Measurements from ENCODE around the gene PRKCH.

The PRKCH gene

DNA sequence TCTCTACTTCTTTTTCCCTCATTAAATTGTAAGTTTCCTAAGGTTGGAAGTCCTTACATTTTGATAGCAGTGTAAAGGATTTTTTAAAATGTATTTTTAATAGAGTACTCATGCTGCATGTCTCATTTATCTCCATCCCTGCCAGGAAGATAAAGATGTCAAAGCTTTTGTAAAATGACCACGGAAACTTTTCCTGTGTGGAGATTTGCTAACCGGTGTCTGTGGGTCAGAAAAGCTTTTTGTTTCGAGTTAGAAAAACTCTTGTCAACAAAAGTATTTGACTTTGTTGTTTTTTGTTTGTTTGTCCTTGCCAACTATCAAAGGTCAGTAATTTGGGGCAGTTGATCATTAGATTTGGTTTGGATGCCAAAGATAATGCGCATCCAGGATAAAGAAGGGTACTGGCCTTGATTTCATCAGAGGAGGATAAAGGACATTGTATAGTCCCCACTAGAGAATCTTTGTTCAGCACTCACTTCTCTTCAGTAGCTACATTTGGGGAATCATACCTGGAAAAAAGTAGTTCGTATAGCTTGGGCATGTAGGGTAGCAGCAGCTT, 217.2 kb downstream of the PRKCH start:
- no peaks in the 10 kb centered on the region for H3K36me3 ChIP-seq (ENCODE audit: control insufficient read depth in 1 of 2, insufficient read depth in 2 of 2, low read length in 2 of 2)
- no peaks in the 10 kb centered on the region for H3K27me3 ChIP-seq (ENCODE audit: low read depth, low read length)
- H3K9me3 ChIP-seq (ENCODE audit: control insufficient read depth in 1 of 2, low read length in 2 of 2): no peaks in the 10 kb centered on the region
- no peak overlapping the region for H3K4me3 ChIP-seq (ENCODE audit: low read depth in 1 of 2, low read length in 2 of 2)
- peak overlapping the region; percentile 7 for H3K27ac ChIP-seq (ENCODE audit: low read length)
- H3K4me1 ChIP-seq (ENCODE audit: control insufficient read depth in 1 of 2, insufficient read depth in 2 of 2, low read length in 2 of 2): peaks cover 5 to 15% of the 10 kb centered on the region in 2 donors

DNA sequence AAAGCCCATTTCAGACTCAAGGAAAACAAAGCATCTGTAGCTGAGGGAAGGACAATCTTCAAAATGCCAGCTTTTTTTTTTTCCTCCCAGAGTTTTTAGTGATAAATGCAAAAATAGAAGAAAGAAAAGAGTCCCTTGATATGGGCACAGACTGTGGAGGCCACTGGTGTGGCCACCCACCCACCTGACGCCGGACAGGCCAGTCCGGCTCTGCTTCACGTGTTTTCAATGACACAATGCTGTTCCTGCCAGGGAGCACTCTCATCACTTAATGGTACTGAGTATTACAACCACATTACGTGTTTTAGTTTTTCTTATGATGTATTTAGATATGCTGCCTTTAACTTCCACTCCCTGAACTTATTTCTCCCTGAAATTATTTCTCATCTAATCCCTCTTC, 218.3 kb downstream of the PRKCH start:
- Histone ChIP-seq H3K27ac (ENCODE audit: low read length) (no peak overlapping the region), H3K9me3 (ENCODE audit: control insufficient read depth in 1 of 2, low read length in 2 of 2) (no peaks in the 10 kb centered on the region), H3K4me1 (ENCODE audit: control insufficient read depth in 1 of 2, insufficient read depth in 2 of 2, low read length in 2 of 2) (peaks cover 8 to 15% of the 10 kb centered on the region in 2 donors), H3K27me3 (ENCODE audit: low read depth, low read length) (no peaks in the 10 kb centered on the region), H3K36me3 (ENCODE audit: control insufficient read depth in 1 of 2, insufficient read depth in 2 of 2, low read length in 2 of 2) (no peaks in the 10 kb centered on the region), H3K4me3 (ENCODE audit: low read depth in 1 of 2, low read length in 2 of 2) (no peak overlapping the region)

- Histone ChIP-seq H3K4me1 (ENCODE audit: control insufficient read depth in 1 of 2, insufficient read depth in 2 of 2, low read length in 2 of 2) (peaks cover 8 to 19% of the 10 kb centered on the region in 2 donors), H3K27me3 (ENCODE audit: low read depth, low read length) (no peaks in the 10 kb centered on the region), H3K9me3 (ENCODE audit: control insufficient read depth in 1 of 2, low read length in 2 of 2) (no peaks in the 10 kb centered on the region), H3K27ac (ENCODE audit: low read length) (no peak overlapping the region), H3K36me3 (ENCODE audit: control insufficient read depth in 1 of 2, insufficient read depth in 2 of 2, low read length in 2 of 2) (no peaks in the 10 kb centered on the region), H3K4me3 (ENCODE audit: low read depth in 1 of 2, low read length in 2 of 2) (no peak overlapping the region)
Observed at GRCh38 chr14:61540931-61541330, 219.6 kb downstream of the PRKCH start.

GRCh38 chr14:61542848-61543790, 221.7 kb downstream of the PRKCH start:
- no peaks in the 10 kb centered on the region for H3K36me3 ChIP-seq (ENCODE audit: control insufficient read depth in 1 of 2, insufficient read depth in 2 of 2, low read length in 2 of 2)
- H3K27me3 ChIP-seq (ENCODE audit: low read depth, low read length): no peaks in the 10 kb centered on the region
- peak overlapping the region; percentile 67 for H3K27ac ChIP-seq (ENCODE audit: low read length)
- peaks cover 8 to 15% of the 10 kb centered on the region in 2 donors for H3K4me1 ChIP-seq (ENCODE audit: control insufficient read depth in 1 of 2, insufficient read depth in 2 of 2, low read length in 2 of 2)
- no peaks in the 10 kb centered on the region for H3K9me3 ChIP-seq (ENCODE audit: control insufficient read depth in 1 of 2, low read length in 2 of 2)
- H3K4me3 ChIP-seq (ENCODE audit: low read depth in 1 of 2, low read length in 2 of 2): no peak overlapping the region

GRCh38 chr14:61543946-61544345, 222.6 kb downstream of the PRKCH start:
- Histone ChIP-seq H3K4me1 (ENCODE audit: control insufficient read depth in 1 of 2, insufficient read depth in 2 of 2, low read length in 2 of 2) (peaks cover 8 to 15% of the 10 kb centered on the region in 2 donors), H3K27ac (ENCODE audit: low read length) (peak overlapping the region; percentile 45), H3K4me3 (ENCODE audit: low read depth in 1 of 2, low read length in 2 of 2) (no peak overlapping the region)

GRCh38 chr14:61544448-61545330, 223.3 kb downstream of the PRKCH start:
- Histone ChIP-seq H3K36me3 (ENCODE audit: control insufficient read depth in 1 of 2, insufficient read depth in 2 of 2, low read length in 2 of 2) (no peaks in the 10 kb centered on the region), H3K4me3 (ENCODE audit: low read depth in 1 of 2, low read length in 2 of 2) (no peak overlapping the region), H3K27ac (ENCODE audit: low read length) (peak overlapping the region; percentile 45), H3K9me3 (ENCODE audit: control insufficient read depth in 1 of 2, low read length in 2 of 2) (no peaks in the 10 kb centered on the region), H3K4me1 (ENCODE audit: control insufficient read depth in 1 of 2, insufficient read depth in 2 of 2, low read length in 2 of 2) (peaks cover 8 to 15% of the 10 kb centered on the region in 2 donors), H3K27me3 (ENCODE audit: low read depth, low read length) (no peaks in the 10 kb centered on the region)

More at GRCh38 chr14:61543946-61544345, 222.6 kb downstream of the PRKCH start:
- Histone ChIP-seq H3K27me3 (ENCODE audit: low read depth, low read length) (no peaks in the 10 kb centered on the region), H3K9me3 (ENCODE audit: control insufficient read depth in 1 of 2, low read length in 2 of 2) (no peaks in the 10 kb centered on the region), H3K36me3 (ENCODE audit: control insufficient read depth in 1 of 2, insufficient read depth in 2 of 2, low read length in 2 of 2) (no peaks in the 10 kb centered on the region)

DNA sequence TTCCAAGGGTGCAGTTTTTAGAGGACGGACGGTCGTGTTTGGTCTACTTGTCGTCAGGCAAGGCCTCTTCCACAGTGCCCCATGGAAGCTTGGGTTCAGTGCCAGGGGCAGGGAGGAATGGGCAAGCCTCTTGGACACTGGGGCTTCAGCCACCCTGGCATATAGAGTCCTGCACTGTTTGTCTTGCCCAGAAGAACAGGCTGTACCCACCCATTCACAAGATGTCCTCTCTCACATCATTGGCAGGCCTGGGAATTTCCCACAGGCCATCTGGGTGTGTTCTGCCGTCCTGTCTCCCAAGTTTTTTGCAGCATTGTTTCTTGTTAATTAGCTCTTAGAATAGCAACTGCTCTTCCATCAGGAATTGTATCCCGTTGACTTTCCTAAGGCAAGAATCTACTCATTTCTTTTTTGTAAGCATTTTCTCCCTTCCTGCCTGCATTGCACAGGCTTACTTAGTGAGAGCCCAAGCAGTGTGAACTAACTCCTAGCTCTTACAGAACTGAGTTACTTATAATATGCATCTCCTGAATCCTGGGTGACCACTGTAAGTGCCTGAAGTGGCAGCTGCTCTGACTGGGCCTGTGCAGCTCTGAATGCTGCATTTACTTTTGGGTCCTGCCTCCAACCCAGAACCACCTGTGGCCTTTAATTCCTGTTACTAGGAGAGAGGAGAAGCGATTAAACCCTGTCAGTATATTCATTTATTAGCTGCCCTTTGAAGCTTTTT, 224.5 kb downstream of the PRKCH start:
- H3K36me3 ChIP-seq (ENCODE audit: control insufficient read depth in 1 of 2, insufficient read depth in 2 of 2, low read length in 2 of 2): no peaks in the 10 kb centered on the region
- no peaks in the 10 kb centered on the region for H3K9me3 ChIP-seq (ENCODE audit: control insufficient read depth in 1 of 2, low read length in 2 of 2)
- H3K4me1 ChIP-seq (ENCODE audit: control insufficient read depth in 1 of 2, insufficient read depth in 2 of 2, low read length in 2 of 2): peaks cover 8 to 15% of the 10 kb centered on the region in 2 donors
- no peak overlapping the region for H3K4me3 ChIP-seq (ENCODE audit: low read depth in 1 of 2, low read length in 2 of 2)
- H3K27ac ChIP-seq (ENCODE audit: low read length): no peak overlapping the region
- no peaks in the 10 kb centered on the region for H3K27me3 ChIP-seq (ENCODE audit: low read depth, low read length)

DNA sequence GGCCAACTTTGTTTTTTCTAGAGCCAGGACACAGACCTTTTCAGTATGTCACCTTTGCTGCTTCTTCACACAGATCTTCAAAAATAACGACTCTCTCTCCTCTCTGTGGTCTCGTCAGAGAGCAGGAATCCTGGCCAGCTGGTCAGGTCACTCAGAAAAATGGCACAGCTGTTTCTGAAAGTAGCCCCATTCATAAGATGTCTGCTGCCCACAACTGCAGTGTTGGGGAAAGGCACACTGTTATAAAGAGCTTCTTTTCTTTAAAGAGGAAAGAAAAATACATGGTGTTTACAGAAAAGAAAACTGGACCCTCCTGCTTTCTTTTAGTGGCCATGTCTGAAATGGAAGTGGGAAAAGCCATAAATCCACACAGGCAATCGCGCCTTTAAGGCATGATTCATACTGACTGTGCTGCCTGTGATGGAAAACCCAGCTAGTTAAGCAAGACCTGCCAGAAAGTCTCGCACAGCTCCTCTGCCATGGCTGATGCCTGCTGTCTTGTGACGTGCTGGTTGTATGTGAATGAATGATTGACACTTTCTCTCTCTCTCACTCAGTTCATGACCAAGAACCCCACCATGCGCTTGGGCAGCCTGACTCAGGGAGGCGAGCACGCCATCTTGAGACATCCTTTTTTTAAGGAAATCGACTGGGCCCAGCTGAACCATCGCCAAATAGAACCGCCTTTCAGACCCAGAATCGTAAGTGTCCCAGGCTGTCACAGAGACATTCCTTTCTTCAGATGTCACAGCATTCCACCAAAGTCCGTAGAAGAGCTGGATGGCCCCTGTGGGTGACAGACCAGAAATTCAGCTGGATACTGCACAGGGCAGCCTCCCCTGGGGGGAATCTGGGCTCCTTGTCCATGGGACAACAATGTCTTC, 226.0 kb downstream of the PRKCH start:
- Histone ChIP-seq H3K4me1 (ENCODE audit: control insufficient read depth in 1 of 2, insufficient read depth in 2 of 2, low read length in 2 of 2) (peaks cover 8 to 19% of the 10 kb centered on the region in 2 donors), H3K27ac (ENCODE audit: low read length) (no peak overlapping the region), H3K36me3 (ENCODE audit: control insufficient read depth in 1 of 2, insufficient read depth in 2 of 2, low read length in 2 of 2) (no peaks in the 10 kb centered on the region), H3K9me3 (ENCODE audit: control insufficient read depth in 1 of 2, low read length in 2 of 2) (no peaks in the 10 kb centered on the region), H3K4me3 (ENCODE audit: low read depth in 1 of 2, low read length in 2 of 2) (no peak overlapping the region), H3K27me3 (ENCODE audit: low read depth, low read length) (no peaks in the 10 kb centered on the region)

GRCh38 chr14:61549425-61549824, 228.0 kb downstream of the PRKCH start:
- no peaks in the 10 kb centered on the region for H3K27me3 ChIP-seq (ENCODE audit: low read depth, low read length)
- peaks cover 0 to 17% of the 10 kb centered on the region in 2 donors for H3K4me1 ChIP-seq (ENCODE audit: control insufficient read depth in 1 of 2, insufficient read depth in 2 of 2, low read length in 2 of 2)
- H3K27ac ChIP-seq (ENCODE audit: low read length): no peak overlapping the region
- H3K4me3 ChIP-seq (ENCODE audit: low read depth in 1 of 2, low read length in 2 of 2): no peak overlapping the region
- H3K36me3 ChIP-seq (ENCODE audit: control insufficient read depth in 1 of 2, insufficient read depth in 2 of 2, low read length in 2 of 2): no peaks in the 10 kb centered on the region
- H3K9me3 ChIP-seq (ENCODE audit: control insufficient read depth in 1 of 2, low read length in 2 of 2): no peaks in the 10 kb centered on the region

DNA sequence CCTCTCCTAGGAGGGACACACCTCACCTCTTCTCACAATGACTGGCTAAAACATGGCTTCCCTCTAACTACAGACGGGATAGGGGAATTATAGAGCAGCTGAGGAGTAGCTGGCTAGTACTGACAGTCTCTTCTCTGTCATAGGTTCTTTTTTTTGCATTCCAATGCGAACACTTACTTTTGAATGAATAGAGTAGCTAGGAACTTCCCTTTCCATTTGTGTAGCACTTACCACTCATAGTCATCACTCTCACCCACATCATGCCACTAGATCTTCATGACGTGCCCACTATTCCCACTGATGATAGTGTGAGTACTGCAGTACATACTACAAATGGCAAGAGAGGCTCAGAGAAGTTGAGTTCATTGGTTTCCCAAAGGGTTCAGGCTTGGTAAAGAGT, 230.0 kb downstream of the PRKCH start:
- H3K9me3 ChIP-seq (ENCODE audit: control insufficient read depth in 1 of 2, low read length in 2 of 2): no peaks in the 10 kb centered on the region
- no peak overlapping the region for H3K4me3 ChIP-seq (ENCODE audit: low read depth in 1 of 2, low read length in 2 of 2)
- no peaks in the 10 kb centered on the region for H3K27me3 ChIP-seq (ENCODE audit: low read depth, low read length)
- no peaks in the 10 kb centered on the region for H3K36me3 ChIP-seq (ENCODE audit: control insufficient read depth in 1 of 2, insufficient read depth in 2 of 2, low read length in 2 of 2)
- no peak overlapping the region for H3K27ac ChIP-seq (ENCODE audit: low read length)
- peaks cover 0 to 13% of the 10 kb centered on the region in 2 donors for H3K4me1 ChIP-seq (ENCODE audit: control insufficient read depth in 1 of 2, insufficient read depth in 2 of 2, low read length in 2 of 2)

All from muscle layer of duodenum (tissue), 2 donors.